Stimulated activated CD4-positive, alpha-beta T cell treated with anti-CD3 and anti-CD28 coated beads, Interleukin-12 subunit alpha, Interleukin-12 subunit beta, amount 100 ng/mL, for 24 hours (primary cell): ENCODE results near the gene CLBA1.
"Not testable (repeated sequence)": the region's sequence is repeated elsewhere in the genome, so short reads cannot be mapped to it uniquely, and the experiment has no call there.

Experiments used
- DNase-seq, 2 experiments: peaks; one replicate each; pipeline ENCODE4 v3.0.0-alpha.2; 2020; ENCODE audit warnings: low read depth in 2 of 2

The CLBA1 gene

GRCh38 chr14:104947881-104948735, 37.5 kb upstream of the CLBA1 start:
- DNase-seq = not testable (repeated sequence)

GRCh38 chr14:104948736-104949031, 36.9 kb upstream of the CLBA1 start:
- no peak for DNase-seq

- not testable (repeated sequence) for DNase-seq
These were observed 36.1 kb upstream of the CLBA1 start for GRCh38 chr14:104949406-104949955.

GRCh38 chr14:104950021-104950420, 35.6 kb upstream of the CLBA1 start:
- no peak for DNase-seq

GRCh38 chr14:104950701-104951100, 34.9 kb upstream of the CLBA1 start:
- DNase-seq = not testable (repeated sequence)

- not testable (repeated sequence) for DNase-seq
These were observed 33.5 kb upstream of the CLBA1 start for GRCh38 chr14:104951863-104952657.

GRCh38 chr14:104953097-104953496, 32.5 kb upstream of the CLBA1 start:
- DNase-seq = no peak

GRCh38 chr14:104953896-104954656, 31.5 kb upstream of the CLBA1 start:
- no peak for DNase-seq

- DNase-seq = no peak
These were observed 30.7 kb upstream of the CLBA1 start for GRCh38 chr14:104954746-104955395.

- DNase-seq = no peak
These were observed 30.2 kb upstream of the CLBA1 start for GRCh38 chr14:104955396-104955770.

GRCh38 chr14:104956290-104956890, 29.2 kb upstream of the CLBA1 start:
- no peak for DNase-seq

GRCh38 chr14:104957146-104958113, 28.2 kb upstream of the CLBA1 start:
- no peak for DNase-seq

GRCh38 chr14:104964546-104964945, 21.0 kb upstream of the CLBA1 start:
- DNase-seq = no peak

GRCh38 chr14:104965561-104966231, 19.9 kb upstream of the CLBA1 start:
- DNase-seq = no peak

GRCh38 chr14:104966261-104966865, 19.2 kb upstream of the CLBA1 start:
- DNase-seq = no peak

- DNase-seq = no peak
These were observed 18.6 kb upstream of the CLBA1 start for GRCh38 chr14:104966981-104967385.

GRCh38 chr14:104967386-104968152, 18.0 kb upstream of the CLBA1 start:
- no peak for DNase-seq

- no peak for DNase-seq
These were observed 17.4 kb upstream of the CLBA1 start for GRCh38 chr14:104968153-104968527.
